Lung microvascular endothelial cell (primary cell): ENCODE measurements around the gene DLST. TPM values are rescaled to one million over a fixed set of nuclear protein-coding genes. Genes with fewer than 3 reads are reported as not detected.
A peak's percentile ranks its signal among the peaks of the same experiment; 100 is the strongest.

Experiments
- DNase-seq, 2 donors: peaks; one replicate each; pipeline versions ENCODE4 v3.0.0 to v3.0.0-alpha.2; 2010; ENCODE audit warnings: low read depth in 2 of 2
- total RNA-seq: library from RNA; depleted of rRNA; stranded (reverse); fragments of >200 nt; gene quantifications from 2 replicates; pipeline ENCODE4 v1.2.1, GENCODE V29; 2014

Gene DLST
- total RNA-seq, result 35.3 and 35.7 TPM in 2 replicates

DNA sequence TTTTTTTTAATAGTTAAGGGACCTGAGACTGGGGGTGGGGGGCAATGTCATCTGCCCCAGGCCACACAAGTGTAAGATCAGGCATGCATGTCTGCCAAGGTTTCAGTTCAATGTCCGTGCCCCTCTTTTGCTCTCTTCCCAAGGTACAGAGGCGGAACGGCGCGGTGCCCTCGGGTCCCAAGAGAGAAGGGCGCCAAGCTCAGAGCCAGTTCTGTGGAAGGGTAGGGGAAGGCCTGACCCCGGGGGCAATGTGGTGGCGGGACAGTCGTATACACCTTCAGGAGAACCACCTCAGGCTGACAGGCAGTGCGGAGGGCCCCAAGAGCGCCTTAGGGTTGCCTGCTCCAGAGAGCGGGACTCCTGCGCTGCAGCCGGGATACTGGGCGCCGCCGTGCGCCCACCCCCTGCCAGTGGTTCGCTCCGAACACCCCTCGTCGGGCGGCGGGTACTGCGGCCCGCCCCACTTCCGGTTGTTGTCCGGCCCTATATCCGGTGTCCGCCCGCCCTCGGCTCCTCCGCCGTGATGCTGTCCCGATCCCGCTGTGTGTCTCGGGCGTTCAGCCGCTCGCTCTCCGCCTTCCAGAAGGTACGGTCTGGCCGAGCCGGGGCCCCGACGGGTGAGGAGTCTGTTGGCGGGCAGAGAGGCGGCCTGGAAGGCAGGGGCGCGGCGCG is at the start of gene DLST:
TSS of gene DLST (plus strand) at position 486 of the 672 bp plus-strand sequence. CDS start at position 524, 38 bp downstream.
- DNase-seq, result peak; percentile 90 to 91

GRCh38 chr14:74832849-74833248 is 48.9 kb upstream of the DLST start:
- no peak for DNase-seq

GRCh38 chr14:74834692-74835392 is 46.9 kb upstream of the DLST start:
- DNase-seq, result no peak

DNA sequence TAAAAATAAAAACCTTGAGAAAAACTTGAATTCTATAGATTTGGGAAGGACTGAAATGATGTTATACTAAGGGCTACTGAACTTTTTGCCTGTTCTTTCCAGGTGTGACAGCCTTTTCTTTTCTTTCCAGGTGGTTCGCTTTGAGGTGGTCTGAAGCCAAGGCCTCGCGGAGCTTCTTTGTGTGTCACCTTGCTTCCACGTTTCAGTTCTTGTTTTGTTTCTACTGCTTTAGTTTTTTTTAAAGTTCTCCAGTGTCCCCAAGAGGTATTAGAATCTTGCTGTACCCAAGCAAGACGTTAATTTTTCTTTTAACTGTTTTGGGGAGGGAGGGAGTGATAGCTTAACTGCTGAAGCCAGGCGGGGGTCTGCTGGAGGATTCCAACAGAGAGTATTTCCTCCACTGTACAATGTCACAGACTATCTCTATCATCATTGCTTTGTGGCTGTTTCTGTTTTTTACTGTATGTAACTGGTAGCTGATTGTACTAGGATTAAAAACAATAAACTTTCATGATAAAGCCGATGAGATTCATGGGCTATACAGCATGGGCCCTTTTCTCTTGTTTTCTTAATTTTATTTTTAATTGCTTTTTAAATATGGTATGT is 46.0 kb upstream of the DLST start:
- DNase-seq, result no peak

- no peak for DNase-seq
Observed at GRCh38 chr14:74836251-74836960, 45.3 kb upstream of the DLST start.

- DNase-seq, result peak in 1 of 2 donors; percentile 55
Observed at GRCh38 chr14:74838166-74838565, 43.5 kb upstream of the DLST start.

DNA sequence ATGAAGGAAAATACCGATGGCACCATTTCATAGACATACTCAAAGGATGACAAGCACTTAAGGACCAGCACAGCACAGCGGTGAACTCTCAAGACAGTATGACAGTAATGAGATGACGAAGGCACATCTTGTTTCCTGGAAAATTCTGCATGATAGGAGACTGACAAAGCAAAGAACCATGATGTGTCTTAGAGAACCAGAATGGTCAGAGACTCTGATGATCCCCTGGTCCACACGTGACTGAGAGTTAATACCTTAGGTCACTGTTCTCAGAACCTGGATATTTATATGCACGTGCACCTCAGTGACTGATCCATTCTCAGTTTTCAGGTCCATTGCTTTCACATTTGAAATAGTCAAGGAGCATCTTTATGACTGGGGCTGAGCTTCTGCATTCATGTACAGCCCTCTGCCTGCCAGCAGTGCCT is 41.1 kb upstream of the DLST start:
- no peak for DNase-seq

- DNase-seq, result no peak
Observed at GRCh38 chr14:74841230-74842207, 40.2 kb upstream of the DLST start.

GRCh38 chr14:74843653-74844052 is 38.1 kb upstream of the DLST start:
- DNase-seq, result no peak

DNA sequence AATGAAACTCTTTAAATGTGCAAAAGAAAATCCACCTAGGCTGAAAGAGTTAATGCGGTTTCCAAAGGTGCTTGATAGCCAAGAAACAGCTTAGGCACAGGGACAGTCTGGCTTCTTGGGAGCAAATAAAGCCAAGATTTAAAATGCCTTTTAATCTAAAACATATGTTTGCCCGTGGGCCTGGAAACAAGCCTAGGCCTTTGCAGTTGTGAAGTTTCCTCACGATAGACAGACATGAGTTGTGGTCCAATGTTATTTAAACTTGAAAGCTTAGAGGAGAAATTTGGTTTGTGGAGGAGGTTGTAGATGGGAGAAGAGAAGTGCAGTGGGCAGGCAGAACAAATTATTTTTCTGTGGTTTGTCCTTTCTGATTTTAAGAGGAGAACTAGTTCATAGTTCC is 35.5 kb upstream of the DLST start:
- DNase-seq, result no peak

DNA sequence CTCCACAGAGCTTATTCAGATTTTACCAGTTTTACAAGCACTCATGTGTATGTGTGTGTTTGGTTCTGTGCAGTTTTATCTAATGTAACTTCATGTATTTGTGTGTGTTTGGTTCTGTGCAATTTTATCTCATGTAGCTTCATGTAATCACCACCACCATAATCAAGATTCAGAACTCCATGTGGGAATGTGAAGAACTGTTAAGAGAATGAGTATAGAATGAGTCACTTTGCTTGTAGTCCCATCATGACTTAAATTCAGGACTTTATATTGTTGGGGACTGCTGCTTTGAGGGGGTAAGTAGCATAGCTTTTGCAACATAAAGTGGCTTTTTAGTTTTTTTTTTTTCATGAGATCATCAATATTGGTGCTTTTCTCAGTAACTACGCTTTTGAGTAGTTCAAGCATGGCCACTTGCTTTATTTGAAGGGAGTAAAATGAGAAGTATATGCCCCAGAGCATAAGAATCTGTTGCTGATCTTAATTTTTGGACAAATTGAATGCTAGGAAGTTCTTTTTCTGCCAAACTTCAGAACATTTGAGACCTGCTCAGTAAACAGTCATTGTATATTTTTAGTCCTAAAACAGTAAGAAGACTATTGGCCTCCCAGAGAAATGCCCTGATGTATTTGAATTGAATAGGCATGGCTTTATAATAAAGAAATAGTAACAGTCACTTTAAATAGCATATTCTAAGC is 34.6 kb upstream of the DLST start:
- peak in 1 of 2 donors; percentile 21 for DNase-seq

DNA sequence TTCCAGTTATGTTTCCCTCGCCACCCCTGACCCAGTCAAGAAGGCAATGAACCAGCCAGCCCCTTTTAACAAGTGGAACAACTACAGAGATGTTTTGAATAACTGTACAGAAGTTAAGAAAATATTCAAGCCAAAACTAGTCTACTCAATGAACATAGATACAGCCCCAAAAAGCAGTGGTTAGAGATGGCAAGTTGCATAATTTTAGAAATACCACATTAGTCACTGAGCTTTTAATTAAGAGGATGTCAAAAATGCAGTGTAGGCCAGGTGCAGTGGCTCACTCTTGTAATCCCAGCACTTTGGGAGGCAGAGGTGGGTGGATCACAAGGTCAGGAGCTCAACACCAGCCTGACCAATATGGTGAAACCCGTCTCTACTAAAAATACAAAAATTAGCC is 32.9 kb upstream of the DLST start:
- no peak for DNase-seq

DNA sequence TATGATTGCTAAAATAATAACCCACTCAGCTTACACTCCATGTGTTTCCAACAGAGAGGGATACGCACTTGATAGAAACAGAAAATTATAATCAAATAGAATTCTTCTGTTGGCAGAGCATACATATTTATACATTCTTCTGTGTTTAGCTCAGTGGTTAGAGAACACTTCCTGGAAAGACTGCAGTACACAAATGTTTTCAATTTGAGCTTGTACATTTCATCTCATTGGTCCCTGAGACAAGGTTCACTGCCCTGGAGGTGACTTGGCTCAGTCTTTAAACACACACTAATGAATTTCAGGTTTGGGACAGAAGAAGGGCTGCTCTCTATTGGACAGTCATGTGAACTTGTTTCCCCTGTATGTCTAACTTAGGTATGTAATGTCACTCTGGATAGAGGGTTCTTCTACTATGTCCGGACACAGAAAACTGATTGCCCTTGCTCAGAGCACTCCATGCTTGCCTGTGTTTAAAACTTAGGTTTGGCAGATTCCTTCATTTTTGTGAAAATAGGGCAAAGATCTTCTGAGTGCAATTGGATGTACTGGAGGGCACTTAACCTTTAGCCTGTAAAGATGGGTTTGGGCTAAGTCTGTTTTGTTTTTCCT is 28.7 kb upstream of the DLST start:
- DNase-seq, result peak; percentile 41 to 67

- no peak for DNase-seq
Observed at GRCh38 chr14:74853581-74853980, 28.1 kb upstream of the DLST start.

DNA sequence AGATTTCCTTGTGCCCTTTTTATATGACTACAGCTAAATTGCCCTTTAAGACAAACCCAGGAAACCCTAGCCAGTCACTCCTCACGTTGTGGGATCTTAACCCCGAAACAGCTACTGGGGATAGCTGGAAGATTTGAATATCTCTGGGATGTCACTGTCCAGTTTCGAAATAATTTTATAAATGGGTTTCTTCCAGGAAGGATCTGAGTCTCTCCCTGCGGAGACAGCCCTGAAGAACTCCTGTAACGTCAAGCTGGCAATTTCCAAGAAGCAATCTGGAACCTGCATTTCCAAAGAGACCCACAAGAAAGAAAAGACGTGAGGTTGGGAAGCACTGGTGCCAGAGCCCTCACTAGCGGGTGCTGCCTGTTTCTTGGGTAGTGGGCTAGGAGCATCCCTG is 26.7 kb upstream of the DLST start:
- no peak for DNase-seq

- no peak for DNase-seq
Observed at GRCh38 chr14:74855945-74856344, 25.8 kb upstream of the DLST start.

- no peak for DNase-seq
Observed at GRCh38 chr14:74856366-74856765, 25.4 kb upstream of the DLST start.

- DNase-seq, result no peak
Observed at GRCh38 chr14:74858022-74858421, 23.7 kb upstream of the DLST start.

- no peak for DNase-seq
Observed at GRCh38 chr14:74859757-74860552, 21.8 kb upstream of the DLST start.
